IPS-NIHi11 (cell line): Measurements from ENCODE around the gene LDB3.
A peak's percentile ranks its signal among the peaks of the same experiment; 100 is the strongest.

Experiments
- DNase-seq: peaks from one replicate; pipeline ENCODE4 v3.0.0; 2012; ENCODE audit warnings: mixed read lengths, low spot score

Gene LDB3

DNA sequence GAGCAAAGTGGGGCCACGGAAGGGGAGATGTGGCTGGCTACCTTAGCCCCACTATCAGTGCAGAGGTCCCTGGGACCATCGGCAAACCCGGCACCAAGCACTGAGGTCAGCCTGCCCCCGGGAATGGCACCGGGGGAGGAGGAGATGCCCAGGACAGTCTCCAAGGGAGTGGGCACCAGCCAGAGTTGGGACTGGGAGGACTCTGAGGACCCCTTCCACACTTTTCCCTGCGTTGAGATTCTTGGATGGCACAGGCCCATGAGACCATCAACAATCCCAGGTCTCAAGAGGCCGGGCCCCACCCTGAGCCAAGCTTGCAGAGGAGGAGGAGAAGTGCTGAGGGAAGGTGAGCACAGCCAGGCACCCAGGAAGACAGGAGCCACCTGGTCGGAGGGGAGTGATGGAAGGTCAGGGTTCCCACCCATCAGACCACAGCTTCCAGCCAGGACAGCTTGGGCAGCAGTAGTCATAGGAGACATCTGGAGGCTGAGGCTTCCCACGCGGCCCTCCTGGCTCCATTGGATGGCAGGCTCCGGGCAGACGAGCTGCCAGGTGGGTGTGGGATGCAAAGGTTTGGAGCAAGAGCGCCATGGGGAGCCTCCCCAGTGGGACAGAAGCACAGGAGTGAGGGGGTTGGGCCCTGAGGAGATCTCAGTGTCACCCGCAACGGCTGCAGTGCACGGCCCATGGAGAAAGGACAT, 16.5 kb upstream of the LDB3 start:
- peak; percentile 14 for DNase-seq

DNA sequence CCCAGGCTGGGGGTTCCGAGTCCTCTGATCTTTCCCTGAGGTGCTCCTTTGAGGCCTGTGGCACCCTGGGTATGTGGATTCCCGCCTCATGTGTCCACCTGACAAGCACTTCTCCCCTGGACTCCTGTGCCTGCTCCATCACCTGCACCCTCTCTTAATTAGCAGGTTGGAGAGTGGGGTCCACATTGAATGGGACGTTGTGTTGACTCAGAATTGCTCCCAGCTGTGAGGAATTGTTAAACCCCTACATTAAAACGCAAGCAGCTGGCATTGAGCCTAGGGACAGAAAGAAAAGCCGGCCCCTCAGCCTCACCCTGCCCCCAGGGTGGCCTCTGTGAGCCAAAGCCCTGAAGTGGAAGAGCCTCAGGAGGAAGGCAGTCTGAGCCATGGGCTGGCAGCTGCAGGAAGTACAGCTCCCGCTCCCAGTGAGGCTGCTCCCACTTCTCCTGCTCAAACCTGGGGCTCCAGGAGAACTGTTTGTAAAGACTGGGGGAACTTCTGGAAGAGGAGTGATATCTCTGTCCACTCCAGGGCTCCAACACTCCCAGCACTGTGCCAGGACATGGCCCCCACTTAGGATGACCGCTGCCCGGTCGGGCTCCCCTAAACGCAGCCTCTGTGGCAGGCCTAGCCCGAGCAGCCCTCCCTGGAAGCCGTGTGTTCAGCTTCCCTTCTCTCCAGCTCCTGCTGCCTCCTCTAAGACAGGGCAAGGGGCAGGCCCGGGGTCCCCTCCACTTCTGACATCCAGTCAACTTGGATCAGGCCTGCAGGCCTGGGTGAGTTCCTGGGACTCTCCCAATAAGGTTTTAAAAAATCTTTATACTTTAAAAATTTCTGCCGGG, 15.7 kb upstream of the LDB3 start:
- peak; percentile 54 for DNase-seq

DNA sequence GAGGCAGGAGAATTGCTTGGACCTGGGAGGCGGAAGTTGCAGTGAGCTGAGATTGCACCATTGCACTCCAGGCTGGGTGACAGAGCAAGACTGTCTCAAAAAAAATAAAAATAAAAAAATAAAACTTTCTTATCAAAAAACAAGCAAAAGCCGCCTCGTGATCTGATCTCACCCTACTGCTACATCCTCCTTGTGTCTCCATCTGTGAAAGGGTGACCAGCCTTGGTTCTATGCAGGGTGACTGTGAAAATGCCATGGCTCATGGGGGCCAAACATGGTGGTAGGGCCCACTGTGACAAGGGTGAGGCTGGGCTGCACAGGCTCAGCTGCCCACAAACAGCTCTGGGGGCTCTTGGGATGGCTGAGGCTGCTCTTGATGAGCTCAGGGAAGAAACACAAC, 14.9 kb upstream of the LDB3 start:
- DNase-seq: no peak

DNA sequence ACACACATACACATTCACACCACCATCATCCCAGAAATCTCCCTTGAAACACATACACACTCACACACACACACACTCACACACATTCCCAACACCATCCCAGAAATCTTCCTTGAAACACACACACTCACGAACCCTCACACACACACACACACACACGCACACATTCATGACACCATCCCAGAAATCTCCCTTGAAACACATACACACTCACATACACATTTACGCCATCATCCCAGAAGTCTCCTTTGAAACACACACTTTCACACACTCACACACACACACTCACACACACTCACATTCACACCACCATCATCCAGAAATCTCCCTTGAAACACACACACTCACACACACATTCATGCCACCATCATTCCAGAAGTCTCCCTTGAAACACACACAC, 14.3 kb upstream of the LDB3 start:
- no peak for DNase-seq

DNA sequence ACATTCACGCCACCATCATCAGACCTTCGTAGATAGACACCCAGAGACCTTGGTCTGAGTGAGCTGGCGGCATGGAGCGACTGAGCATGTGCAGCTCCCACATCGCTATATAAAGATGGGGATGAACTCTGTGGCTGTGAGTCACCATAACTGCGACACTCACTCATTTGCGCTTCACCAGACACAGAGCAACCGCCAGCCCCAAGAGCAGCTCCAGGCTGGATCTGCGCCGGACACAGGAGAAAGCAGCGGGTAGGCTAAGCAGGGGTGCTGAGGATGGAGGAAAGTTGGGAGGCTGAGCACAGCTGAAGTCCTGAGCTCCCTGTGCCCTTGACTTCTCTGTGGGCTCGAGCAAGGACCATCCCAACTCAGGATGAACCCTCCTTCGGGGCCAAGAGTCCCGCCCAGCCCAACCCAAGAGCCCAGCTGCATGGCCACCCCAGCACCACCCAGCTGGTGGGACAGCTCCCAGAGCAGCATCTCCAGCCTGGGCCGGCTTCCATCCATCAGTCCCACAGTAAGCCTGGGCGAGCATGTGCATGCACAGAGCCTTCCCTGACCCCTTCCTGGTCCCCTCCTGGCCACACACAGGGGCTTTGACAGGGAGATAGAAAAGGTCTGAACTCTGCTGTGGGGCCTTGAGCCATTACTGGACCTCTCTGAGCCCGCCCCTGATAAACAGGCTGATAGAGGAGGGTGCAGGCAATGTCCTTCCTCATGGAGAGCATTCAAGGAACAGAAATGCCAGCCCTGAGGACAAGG, 13.7 kb upstream of the LDB3 start, which contains the start of gene OPN4:
Gene OPN4, plus strand, starts transcription at position 137 of the 762 bp plus-strand sequence. Its CDS starts 237 bp downstream, at position 374.
- DNase-seq: no peak

DNA sequence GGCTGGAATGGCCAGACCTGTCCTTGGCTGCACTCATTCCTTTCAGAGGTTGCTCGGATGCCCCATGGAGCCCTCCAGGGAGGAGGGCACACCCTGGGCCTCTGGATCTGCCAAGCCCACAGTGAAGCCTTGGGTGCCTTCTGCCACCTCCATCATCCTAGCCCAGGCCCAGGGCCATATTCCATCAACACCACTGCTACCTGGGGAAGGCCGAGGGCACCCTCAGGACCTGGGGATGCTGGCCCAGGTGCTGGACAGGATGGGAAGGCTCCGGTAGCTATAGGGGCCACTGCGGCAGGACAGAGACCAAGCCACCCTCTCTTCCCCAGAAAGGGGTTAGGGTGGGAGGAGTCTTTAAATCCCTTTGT, 13.2 kb upstream of the LDB3 start:
- DNase-seq: no peak

DNA sequence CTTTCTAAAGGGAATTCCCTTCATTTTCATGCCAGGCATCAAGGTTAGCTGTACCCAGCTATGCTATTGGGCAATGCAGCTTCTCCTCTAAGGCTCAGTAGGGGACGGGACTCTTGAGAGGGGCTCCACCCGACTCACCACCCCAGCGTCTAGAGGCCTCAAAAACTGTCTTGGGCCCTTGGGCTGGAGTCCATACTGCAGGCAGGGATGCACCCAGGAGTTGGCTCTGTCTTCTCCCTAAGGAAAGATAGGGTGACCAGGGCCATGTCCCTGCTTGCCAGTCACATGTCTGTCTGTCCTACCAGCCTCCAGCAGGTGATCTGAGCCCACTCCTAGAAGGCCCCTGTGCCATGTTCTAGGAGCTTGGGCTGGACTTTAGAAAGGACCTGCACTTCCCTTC, 12.7 kb upstream of the LDB3 start:
- DNase-seq: no peak

DNA sequence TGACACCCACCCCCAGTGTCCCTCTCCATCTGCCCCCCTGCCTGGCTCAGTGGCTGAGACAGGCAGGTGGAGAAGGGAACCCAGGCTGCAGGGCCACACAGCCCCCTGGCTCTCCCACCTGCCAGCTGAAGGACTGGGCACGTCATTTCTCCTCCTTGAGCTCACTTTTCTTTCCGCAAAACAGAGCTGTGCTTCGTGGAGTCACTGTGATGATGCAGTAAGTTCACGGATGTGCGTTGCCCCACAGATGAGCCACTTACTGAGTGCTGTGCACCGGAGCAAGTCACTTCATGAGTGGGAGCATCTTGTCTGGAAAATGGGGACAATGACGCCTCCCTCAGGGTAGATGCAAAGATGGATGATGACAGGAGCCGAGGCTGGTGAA, 11.3 kb upstream of the LDB3 start:
- DNase-seq: no peak

DNA sequence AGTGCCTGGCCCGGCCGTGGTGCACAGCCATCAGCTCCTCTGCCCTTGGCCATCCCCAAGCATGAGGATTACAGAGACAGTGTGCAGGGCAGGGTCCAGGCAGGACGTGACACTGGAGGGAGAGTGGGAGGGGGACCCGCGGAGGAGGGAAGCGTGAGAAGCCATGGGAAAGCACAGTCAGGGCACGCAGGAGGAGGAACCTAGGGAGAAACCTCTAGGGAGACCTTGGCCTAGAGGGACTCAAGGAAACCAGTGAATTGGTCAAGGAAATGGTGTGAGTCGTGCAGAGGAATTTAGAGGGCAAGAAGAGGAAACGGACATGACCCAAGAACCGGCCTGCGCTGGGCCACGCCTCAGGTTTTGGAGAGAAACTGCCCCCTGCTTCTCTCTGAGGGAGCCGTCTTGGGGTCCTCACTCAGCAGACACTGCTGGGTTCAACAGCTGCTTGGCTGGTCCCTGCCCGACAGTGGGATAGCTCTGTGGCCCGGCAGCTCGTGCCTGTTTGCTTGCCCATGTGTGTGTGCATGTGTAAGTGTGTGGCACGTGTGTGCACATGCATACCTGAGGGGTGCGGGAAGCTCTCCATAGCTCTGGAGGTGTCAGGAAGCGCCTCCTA, 10.8 kb upstream of the LDB3 start:
- no peak for DNase-seq

DNA sequence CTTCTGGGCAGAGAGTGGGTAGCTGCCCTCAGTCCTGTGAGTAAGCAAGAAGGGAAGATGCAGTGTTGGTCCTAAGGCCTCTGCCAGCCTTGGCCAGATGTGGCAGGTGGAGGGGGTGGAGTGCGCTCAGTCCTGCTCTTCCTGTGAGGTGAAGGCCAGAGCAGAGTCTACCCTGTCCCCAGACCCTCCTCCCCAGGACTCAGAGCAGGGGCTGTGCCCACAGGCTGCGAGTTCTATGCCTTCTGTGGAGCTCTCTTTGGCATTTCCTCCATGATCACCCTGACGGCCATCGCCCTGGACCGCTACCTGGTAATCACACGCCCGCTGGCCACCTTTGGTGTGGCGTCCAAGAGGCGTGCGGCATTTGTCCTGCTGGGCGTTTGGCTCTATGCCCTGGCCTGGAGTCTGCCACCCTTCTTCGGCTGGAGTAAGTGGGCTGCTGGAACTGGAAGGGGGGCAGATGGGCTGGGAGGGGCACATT, 10.0 kb upstream of the LDB3 start:
- no peak for DNase-seq

DNA sequence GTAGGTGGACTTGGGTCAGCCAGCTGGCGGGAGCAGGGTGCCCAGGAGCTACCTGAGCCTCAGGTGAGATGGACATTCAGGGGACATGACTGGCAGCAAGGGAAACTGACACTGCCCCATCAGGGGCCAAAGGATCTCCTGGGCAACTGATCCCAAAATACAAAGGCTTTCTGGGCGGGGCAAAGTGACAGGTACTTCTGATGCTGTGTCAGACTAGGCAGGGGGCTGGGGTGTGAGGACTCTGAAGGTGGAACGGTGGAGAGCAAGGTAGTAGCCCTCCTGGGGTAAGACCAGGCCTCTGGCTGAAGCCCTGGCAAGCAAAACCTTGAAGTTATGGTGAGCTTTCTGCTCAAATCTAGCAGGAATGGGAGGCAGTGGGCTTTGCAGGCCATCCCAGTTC, 9.6 kb upstream of the LDB3 start:
- DNase-seq: no peak

DNA sequence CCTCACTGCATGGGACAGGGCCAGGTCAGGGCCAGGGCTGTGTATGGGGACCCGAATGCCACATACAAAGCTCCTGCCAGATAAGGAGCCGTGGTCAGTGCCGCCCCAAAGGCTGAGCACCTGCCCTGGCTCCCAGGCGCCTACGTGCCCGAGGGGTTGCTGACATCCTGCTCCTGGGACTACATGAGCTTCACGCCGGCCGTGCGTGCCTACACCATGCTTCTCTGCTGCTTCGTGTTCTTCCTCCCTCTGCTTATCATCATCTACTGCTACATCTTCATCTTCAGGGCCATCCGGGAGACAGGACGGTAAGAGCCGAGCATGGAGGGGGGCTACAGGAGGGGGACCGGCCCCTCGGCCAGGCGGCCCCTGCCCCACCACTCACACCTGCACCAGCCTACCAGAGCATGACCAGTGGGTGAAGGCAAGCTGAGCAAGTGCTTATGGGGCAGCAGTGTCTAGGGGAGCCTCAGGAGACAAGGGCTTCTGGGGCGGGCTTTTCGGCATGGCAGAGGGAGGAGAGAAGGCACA, 9.1 kb upstream of the LDB3 start:
- DNase-seq: no peak

DNA sequence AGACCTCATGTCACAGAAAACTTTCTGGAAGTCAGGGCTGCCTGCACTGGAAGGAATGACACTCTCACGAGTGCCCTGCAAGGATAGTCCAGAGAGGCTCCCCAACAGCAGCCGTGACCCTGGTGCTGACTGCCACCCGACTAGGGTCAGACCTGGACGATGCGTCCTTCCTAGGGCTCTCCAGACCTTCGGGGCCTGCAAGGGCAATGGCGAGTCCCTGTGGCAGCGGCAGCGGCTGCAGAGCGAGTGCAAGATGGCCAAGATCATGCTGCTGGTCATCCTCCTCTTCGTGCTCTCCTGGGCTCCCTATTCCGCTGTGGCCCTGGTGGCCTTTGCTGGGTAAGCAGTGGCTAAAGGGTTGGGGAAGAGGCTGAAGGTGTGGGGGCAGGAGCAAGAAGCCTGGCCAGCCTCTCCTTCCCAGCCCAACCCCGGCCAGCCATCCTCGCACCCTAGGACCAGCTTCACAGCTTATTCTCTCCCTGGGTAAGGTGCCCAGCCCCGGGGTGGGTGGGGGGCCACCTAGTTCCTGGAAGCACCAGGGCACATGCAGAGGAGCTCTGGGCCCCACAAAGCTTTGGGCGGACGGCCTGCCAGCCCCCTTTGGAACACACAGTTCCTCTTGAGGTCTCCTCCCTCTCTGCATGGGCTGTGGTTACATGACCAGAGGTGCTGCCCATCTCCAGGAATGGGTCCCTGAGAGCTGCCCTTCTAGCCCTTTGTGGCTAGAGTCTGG, 8.4 kb upstream of the LDB3 start:
- no peak for DNase-seq

DNA sequence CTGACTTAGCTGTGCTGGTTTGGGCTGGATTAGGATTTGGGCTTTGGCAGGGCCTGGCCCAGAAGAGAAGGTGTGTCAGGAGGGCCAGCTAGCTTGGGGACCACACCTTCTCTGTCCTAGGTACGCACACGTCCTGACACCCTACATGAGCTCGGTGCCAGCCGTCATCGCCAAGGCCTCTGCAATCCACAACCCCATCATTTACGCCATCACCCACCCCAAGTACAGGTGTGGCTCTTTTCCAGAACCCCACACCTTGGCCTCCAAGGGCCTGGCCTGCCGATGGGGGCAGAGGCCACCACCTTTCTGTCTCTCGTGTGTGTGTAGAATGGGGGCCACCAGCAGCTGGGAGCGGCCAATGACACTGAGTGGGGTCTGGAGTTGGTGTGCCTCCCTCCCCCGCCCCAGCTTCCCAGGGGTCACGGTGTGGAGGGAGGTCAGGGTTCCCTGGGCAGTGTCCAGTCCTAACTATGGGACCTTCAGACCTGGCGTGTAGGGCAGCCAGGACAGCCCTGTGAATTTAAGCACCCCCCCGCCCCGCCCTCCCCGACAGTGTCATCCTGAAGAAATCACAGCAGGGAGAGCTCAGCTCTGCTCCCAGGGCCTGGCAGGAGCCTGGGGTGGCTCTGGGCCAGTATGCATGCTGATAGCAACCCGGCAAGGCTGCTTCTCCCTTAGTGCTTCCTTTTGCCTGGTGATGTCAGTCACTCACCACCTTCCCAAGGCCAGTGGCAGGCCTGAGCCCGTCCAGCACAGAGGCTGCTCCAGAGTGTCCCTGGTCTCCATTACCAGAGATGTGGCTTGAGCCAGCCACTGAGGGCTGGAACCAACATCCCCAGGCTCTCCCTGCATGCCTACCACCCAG, 6.9 kb upstream of the LDB3 start:
- no peak for DNase-seq

DNA sequence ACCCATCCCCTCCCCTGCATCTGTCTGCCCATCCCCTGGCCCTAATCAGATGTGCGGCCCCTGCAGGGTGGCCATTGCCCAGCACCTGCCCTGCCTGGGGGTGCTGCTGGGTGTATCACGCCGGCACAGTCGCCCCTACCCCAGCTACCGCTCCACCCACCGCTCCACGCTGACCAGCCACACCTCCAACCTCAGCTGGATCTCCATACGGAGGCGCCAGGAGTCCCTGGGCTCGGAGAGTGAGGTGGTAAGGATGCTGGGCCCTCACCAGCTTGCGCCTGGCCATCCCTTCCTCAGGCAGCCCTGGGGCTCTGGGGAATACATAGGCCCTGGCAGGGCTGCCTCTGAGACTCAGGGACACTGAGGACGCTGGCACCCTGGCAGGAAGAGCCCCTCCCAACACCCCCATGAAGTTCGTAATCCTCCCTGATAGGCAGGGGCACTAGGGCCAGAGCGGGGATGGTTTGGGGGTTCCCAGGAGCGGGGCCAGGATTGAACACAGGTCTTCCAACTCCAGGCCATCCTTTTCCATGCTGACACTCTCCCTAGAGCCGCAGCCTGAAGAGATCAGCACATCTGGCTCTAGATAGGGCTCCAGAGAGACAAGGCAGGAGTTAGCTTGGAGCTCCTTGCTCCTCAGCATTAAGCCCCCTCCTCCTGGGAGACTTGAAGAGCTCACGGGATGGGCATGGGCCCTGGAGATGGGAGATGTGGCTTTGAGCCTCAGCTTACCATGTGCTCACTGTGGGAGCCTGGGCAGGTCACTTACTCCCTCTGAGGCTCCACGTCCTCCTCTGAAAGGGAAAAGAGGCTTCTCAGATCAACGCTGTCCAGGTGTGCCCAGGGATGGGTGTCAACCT, 5.9 kb upstream of the LDB3 start:
- DNase-seq: no peak

DNA sequence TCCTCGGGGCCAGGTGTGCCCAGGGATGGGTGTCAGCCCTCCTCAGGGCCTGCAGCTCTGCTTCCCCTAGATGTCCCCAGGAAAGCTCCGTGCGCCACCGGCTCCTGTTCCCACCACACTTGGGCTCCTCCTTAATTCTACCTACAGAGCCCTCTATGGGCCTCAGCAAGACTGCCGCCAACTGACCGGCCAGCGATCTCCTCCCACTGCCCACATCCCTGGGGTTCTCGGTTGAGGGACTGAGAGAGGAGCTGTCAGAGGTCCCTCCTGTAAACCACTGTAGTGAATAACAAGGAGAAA, 5.3 kb upstream of the LDB3 start:
- peak; percentile 73 for DNase-seq

DNA sequence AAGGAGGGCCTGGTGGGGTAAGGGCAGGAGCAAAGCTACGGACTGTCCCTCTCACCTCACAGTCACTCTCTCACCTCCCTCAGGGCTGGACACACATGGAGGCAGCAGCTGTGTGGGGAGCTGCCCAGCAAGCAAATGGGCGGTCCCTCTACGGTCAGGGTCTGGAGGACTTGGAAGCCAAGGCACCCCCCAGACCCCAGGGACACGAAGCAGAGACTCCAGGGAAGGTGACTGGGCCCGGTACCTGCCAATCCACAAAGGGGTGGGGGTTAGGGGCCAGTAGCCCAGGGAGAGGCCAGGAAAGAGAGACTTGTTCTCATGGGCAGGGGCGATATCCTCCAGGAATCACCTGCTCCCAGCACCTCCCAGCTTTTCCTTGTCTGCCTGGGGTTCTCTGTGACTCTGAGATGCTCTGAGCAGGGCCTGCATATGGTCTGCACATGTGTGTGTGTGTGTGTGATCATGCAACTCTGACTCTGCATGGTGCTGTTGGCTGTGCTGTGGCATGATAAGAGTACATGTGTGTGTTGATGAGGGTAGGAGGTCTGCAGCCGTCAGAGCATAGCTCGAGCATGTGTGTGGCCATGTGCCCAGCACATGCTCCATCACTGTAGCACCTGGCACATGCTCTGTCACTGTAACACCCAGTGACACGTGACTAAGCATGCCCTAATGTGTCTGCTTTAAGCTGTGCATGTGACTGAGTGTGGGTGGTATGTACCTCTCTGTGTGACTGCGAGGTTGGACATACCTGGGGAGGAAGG, 4.6 kb upstream of the LDB3 start:
- no peak for DNase-seq

DNA sequence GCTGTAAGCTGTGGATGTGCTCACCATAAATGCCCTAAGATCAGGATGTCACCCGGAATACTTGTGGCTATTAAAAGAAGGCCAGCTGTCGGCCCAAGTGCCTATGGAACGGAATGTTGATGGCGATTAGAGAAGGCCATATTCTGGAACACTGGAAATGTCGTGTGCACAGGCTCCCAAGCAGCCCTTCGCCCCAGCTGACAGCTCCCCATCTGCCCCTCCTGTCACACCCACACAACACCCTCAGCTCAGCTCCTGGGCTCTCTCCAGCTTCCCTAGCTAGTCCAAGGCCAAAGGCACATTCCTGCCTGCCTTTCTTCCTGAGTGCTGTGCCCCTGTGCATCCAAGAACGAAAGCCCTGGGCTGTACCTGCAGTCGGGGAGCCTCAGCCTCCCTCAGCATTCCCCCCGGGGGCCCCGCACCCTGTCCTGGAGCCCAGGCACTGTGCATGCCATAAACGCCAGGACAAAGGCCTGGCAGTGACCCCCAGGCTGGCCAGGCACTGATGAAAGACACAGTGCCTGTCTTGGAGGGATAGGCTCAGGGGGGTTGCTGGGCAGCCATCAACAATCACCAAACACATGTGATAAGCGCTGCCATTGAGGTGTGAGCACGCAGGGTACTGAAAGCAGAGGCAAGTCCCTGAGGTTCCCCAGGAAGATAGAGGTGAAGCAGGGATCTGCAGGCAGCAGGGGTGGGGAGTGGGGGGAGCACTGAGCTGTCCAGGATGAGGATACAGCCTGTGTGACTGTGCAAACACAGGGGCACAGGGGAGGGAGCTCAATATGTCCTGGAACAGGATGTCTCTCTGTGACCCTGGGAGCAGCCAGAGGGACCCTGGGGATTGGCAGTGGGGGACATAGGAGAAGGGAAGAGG, 3.7 kb upstream of the LDB3 start:
- no peak for DNase-seq
